Karpas-422 (cell line): ENCODE results near the gene ZBTB11. TPM values are rescaled to one million over a fixed set of nuclear protein-coding genes. Genes with fewer than 3 reads are reported as not detected.
"Not testable (repeated sequence)": the region's sequence is repeated elsewhere in the genome, so short reads cannot be mapped to it uniquely, and the experiment has no call there.

Source experiments
- DNase-seq: peaks from one replicate; pipeline ENCODE4 v3.0.0-alpha.2; 2015
- H2AFZ ChIP-seq: fragments of 200-600 bp; sonication (generic); 2 replicates; pipeline ENCODE4 v1.6.1; 2014; ENCODE audit warnings: antibody characterized with exemption, low read length, mixed read lengths
- H3K27ac ChIP-seq: fragments of 200-600 bp; sonication (generic); 2 replicates; pipeline ENCODE4 v1.5.1; 2014; ENCODE audit warnings: mild to moderate bottlenecking, low read length, moderate library complexity
- H3K27me3 ChIP-seq: fragments of 200-600 bp; sonication (generic); 2 replicates; pipeline ENCODE4 v1.6.1; 2014; ENCODE audit warnings: low read length, mixed read lengths
- H3K36me3 ChIP-seq: fragments of 200-600 bp; sonication (generic); 2 replicates; pipeline ENCODE4 v1.6.1; 2014; ENCODE audit warnings: low read length, mixed read lengths; ENCODE audit not compliant: insufficient read depth
- H3K4me1 ChIP-seq: fragments of 200-600 bp; sonication (generic); 2 replicates; pipeline ENCODE4 v1.6.1; 2014; ENCODE audit warnings: mild to moderate bottlenecking, low read length, mixed read lengths
- H3K4me2 ChIP-seq: fragments of 200-600 bp; sonication (generic); 2 replicates; pipeline ENCODE4 v1.6.1; 2014; ENCODE audit warnings: low read length, low read depth, mild to moderate bottlenecking; ENCODE audit not compliant: poor library complexity, severe bottlenecking
- H3K4me3 ChIP-seq: fragments of 200-600 bp; sonication (generic); 2 replicates; pipeline ENCODE4 v1.5.1; 2014; ENCODE audit warnings: mild to moderate bottlenecking, antibody characterized with exemption, low read length, mixed read lengths
- H3K79me2 ChIP-seq: fragments of 200-600 bp; sonication (generic); 2 replicates; pipeline ENCODE4 v1.6.1; 2014; ENCODE audit warnings: mild to moderate bottlenecking, low read length, mixed read lengths
- H3K9ac ChIP-seq: fragments of 200-600 bp; sonication (generic); 2 replicates; pipeline ENCODE4 v1.6.0; 2014; ENCODE audit warnings: low read length
- H3K9me2 ChIP-seq: fragments of 200-600 bp; sonication (generic), shearing (Covaris generic); replicated peaks from 2 replicates; pipeline ENCODE4 v1.6.0; 2014; ENCODE audit warnings: mild to moderate bottlenecking, low read length, moderate library complexity; ENCODE audit not compliant: insufficient read depth
- H3K9me3 ChIP-seq: fragments of 300-700, 200-600 bp; sonication (generic); 2 replicates; pipeline ENCODE4 v1.6.1; 2014; ENCODE audit warnings: low read length, mixed read lengths
- H4K20me1 ChIP-seq: fragments of 200-600 bp; sonication (generic); 2 replicates; pipeline ENCODE4 v1.6.1; 2014; ENCODE audit warnings: mild to moderate bottlenecking, antibody characterized with exemption, low read length, low read depth; ENCODE audit not compliant: insufficient read depth
- total RNA-seq: library from RNA; depleted of rRNA; stranded (reverse); fragments of >200 nt; shearing (Covaris generic); gene quantifications from 2 replicates; pipeline ENCODE4 v1.2.3, GENCODE V29; 2014; ENCODE audit warnings: low replicate concordance

The ZBTB11 gene
- total RNA-seq, 1 experiment from 2014 or later, result 28.9 TPM

GRCh38 chr3:101635954-101636798, 40.8 kb downstream of the ZBTB11 start:
- H4K20me1 ChIP-seq, result no peaks in the 10 kb centered on the region
- no peaks in the 10 kb centered on the region for H3K27me3 ChIP-seq
- H3K9ac ChIP-seq, result 0 out of 2 replicates have a peak overlapping the region, but pooled peaks have one; percentile 6
- peak; percentile 90 for DNase-seq
- no peak overlapping the region for H3K27ac ChIP-seq
- peak overlapping the region; percentile 16 for H3K4me2 ChIP-seq
- H2AFZ ChIP-seq, result peak overlapping the region; percentile 26
- H3K4me1 ChIP-seq, result peaks cover 6% of the 10 kb centered on the region; the same call in 1 of the 2 replicates
- H3K36me3 ChIP-seq, result no peaks in the 10 kb centered on the region
- no peaks in the 10 kb centered on the region for H3K79me2 ChIP-seq
- no peaks in the 10 kb centered on the region for H3K9me2 ChIP-seq
- no peaks in the 10 kb centered on the region for H3K9me3 ChIP-seq
- no peak overlapping the region for H3K4me3 ChIP-seq

- Histone ChIP-seq H3K4me3 (no peak overlapping the region), H3K79me2 (no peaks in the 10 kb centered on the region), H3K4me1 (peaks cover 6% of the 10 kb centered on the region; the same call in 1 of the 2 replicates), H3K36me3 (no peaks in the 10 kb centered on the region), H3K27ac (no peak overlapping the region), H4K20me1 (no peaks in the 10 kb centered on the region), H3K9me3 (no peaks in the 10 kb centered on the region), H2AFZ (no peak overlapping the region), H3K27me3 (no peaks in the 10 kb centered on the region), H3K9ac (no peak overlapping the region), H3K4me2 (no peak overlapping the region), H3K9me2 (no peaks in the 10 kb centered on the region)
- no peak for DNase-seq
These were observed 41.6 kb downstream of the ZBTB11 start for GRCh38 chr3:101635345-101635744.

GRCh38 chr3:101634591-101635196, 42.2 kb downstream of the ZBTB11 start:
- Histone ChIP-seq H3K9me2 (no peaks in the 10 kb centered on the region), H4K20me1 (no peaks in the 10 kb centered on the region), H3K4me3 (no peak overlapping the region), H3K36me3 (no peaks in the 10 kb centered on the region), H3K27me3 (no peaks in the 10 kb centered on the region), H3K79me2 (no peaks in the 10 kb centered on the region), H3K27ac (no peak overlapping the region), H3K9ac (no peak overlapping the region), H3K4me1 (peaks cover 6% of the 10 kb centered on the region; the same call in 1 of the 2 replicates), H3K9me3 (no peaks in the 10 kb centered on the region), H3K4me2 (no peak overlapping the region), H2AFZ (no peak overlapping the region)
- DNase-seq, result no peak

GRCh38 chr3:101633186-101633585, 43.7 kb downstream of the ZBTB11 start:
- Histone ChIP-seq H2AFZ (no peak overlapping the region), H3K36me3 (no peaks in the 10 kb centered on the region), H4K20me1 (no peaks in the 10 kb centered on the region), H3K9ac (no peak overlapping the region), H3K9me3 (no peaks in the 10 kb centered on the region), H3K4me3 (no peak overlapping the region), H3K27ac (no peak overlapping the region), H3K79me2 (no peaks in the 10 kb centered on the region), H3K9me2 (no peaks in the 10 kb centered on the region), H3K4me1 (peaks cover 6% of the 10 kb centered on the region; the same call in 1 of the 2 replicates), H3K27me3 (no peaks in the 10 kb centered on the region), H3K4me2 (no peak overlapping the region)
- DNase-seq, result no peak

- H3K9ac ChIP-seq, result no peak overlapping the region
- peaks cover 6% of the 10 kb centered on the region; the same call in 1 of the 2 replicates for H3K4me1 ChIP-seq
- H3K36me3 ChIP-seq, result no peaks in the 10 kb centered on the region
- no peaks in the 10 kb centered on the region for H3K79me2 ChIP-seq
- H4K20me1 ChIP-seq, result no peaks in the 10 kb centered on the region
- DNase-seq, result no peak
- no peaks in the 10 kb centered on the region for H3K9me2 ChIP-seq
- no peaks in the 10 kb centered on the region for H3K27me3 ChIP-seq
- H3K4me2 ChIP-seq, result no peak overlapping the region
- H3K27ac ChIP-seq, result no peak overlapping the region
- no peaks in the 10 kb centered on the region for H3K9me3 ChIP-seq
- no peak overlapping the region for H2AFZ ChIP-seq
- no peak overlapping the region for H3K4me3 ChIP-seq
These were observed 44.3 kb downstream of the ZBTB11 start for GRCh38 chr3:101632586-101632985.

- H3K27ac ChIP-seq, H3K9me2 ChIP-seq, H3K4me1 ChIP-seq, H3K36me3 ChIP-seq, DNase-seq, H3K9ac ChIP-seq, H3K27me3 ChIP-seq, H3K4me2 ChIP-seq, H3K79me2 ChIP-seq, H4K20me1 ChIP-seq, H3K4me3 ChIP-seq, H3K9me3 ChIP-seq, H2AFZ ChIP-seq: not testable (repeated sequence)
These were observed 45.0 kb downstream of the ZBTB11 start for GRCh38 chr3:101631959-101632358.

- no peak overlapping the region for H3K4me3 ChIP-seq
- no peaks in the 10 kb centered on the region for H3K9me2 ChIP-seq
- no peaks in the 10 kb centered on the region for H3K36me3 ChIP-seq
- peaks cover 4% of the 10 kb centered on the region; the same call in 1 of the 2 replicates for H3K4me1 ChIP-seq
- H3K9ac ChIP-seq, result no peak overlapping the region
- no peak overlapping the region for H2AFZ ChIP-seq
- no peak overlapping the region for H3K27ac ChIP-seq
- H3K79me2 ChIP-seq, result no peaks in the 10 kb centered on the region
- H3K27me3 ChIP-seq, result no peaks in the 10 kb centered on the region
- DNase-seq, result no peak
- no peaks in the 10 kb centered on the region for H4K20me1 ChIP-seq
- H3K9me3 ChIP-seq, result no peaks in the 10 kb centered on the region
- H3K4me2 ChIP-seq, result no peak overlapping the region
These were observed 45.7 kb downstream of the ZBTB11 start for GRCh38 chr3:101631098-101631796.

GRCh38 chr3:101629219-101629618, 47.7 kb downstream of the ZBTB11 start:
- no peaks in the 10 kb centered on the region for H3K9me2 ChIP-seq
- H3K36me3 ChIP-seq, result no peaks in the 10 kb centered on the region
- no peak overlapping the region for H2AFZ ChIP-seq
- no peaks in the 10 kb centered on the region for H3K79me2 ChIP-seq
- H3K4me2 ChIP-seq, result no peak overlapping the region
- no peaks in the 10 kb centered on the region for H3K4me1 ChIP-seq
- no peaks in the 10 kb centered on the region for H3K27me3 ChIP-seq
- no peak for DNase-seq
- H4K20me1 ChIP-seq, result no peaks in the 10 kb centered on the region
- H3K9ac ChIP-seq, result no peak overlapping the region
- H3K4me3 ChIP-seq, result no peak overlapping the region
- no peaks in the 10 kb centered on the region for H3K9me3 ChIP-seq
- no peak overlapping the region for H3K27ac ChIP-seq
